ENCODE results near the gene MYF5. TPM values are rescaled to one million over a fixed set of nuclear protein-coding genes. Genes with fewer than 3 reads are reported as not detected.

Gene MYF5
- total and polyA plus RNA-seq, 9 donors: not detected

GRCh38 chr12:80704420-80704819 is 12.3 kb upstream of the MYF5 start:
- no peak for TF ChIP-seq EP300 (IDR thresholded peaks at IDR 0.05)
- TF ChIP-seq POLR2A (IDR thresholded peaks at IDR 0.05): no peak
- TF ChIP-seq CTCF (IDR thresholded peaks at IDR 0.05): no peak
- H3K4me3 ChIP-seq: no peak overlapping the region
- H3K36me3 ChIP-seq: no peaks in the 10 kb centered on the region
- no peaks in the 10 kb centered on the region for H3K4me1 ChIP-seq (ENCODE audit: insufficient read depth)
- no peak overlapping the region for H3K27ac ChIP-seq
- no peak for DNase-seq
- intact Hi-C loops (cut with DNase I): no loop called here
- 12 to 34% (median 17%) methylated on average over 2 of the region's 2 CpGs for WGBS, 3 donors
- no peaks in the 10 kb centered on the region for H3K27me3 ChIP-seq
- H3K9me3 ChIP-seq: peaks cover 0 to 4% of the 10 kb centered on the region in 2 donors

GRCh38 chr12:80707126-80707829 is 9.4 kb upstream of the MYF5 start, which contains the start of gene MYF6:
Gene MYF6, plus strand, starts transcription at chr12:80707634. Its CDS starts 86 bp downstream, at chr12:80707720.
- Histone ChIP-seq H3K27me3 (no peaks in the 10 kb centered on the region), H3K4me3 (no peak within 1 kb of the TSS), H3K27ac (no peak within 1 kb of the TSS), H3K36me3 (no peaks in the 10 kb centered on the region), H3K9me3 (peaks cover 0 to 4% of the 10 kb centered on the region in 2 donors), H3K4me1 (ENCODE audit: insufficient read depth) (no peaks in the 10 kb centered on the region)
- no peak for TF ChIP-seq CTCF (IDR thresholded peaks at IDR 0.05)
- TF ChIP-seq POLR2A (IDR thresholded peaks at IDR 0.05): no peak
- no peak for TF ChIP-seq EP300 (IDR thresholded peaks at IDR 0.05)
- WGBS, 3 donors: 80 to 84% (median 81%) methylated on average over 4 of the region's 4 CpGs
- no peak for DNase-seq
- intact Hi-C loops (cut with DNase I): no loop called here

GRCh38 chr12:80707830-80708258 is 8.9 kb upstream of the MYF5 start:
- TF ChIP-seq EP300 (IDR thresholded peaks at IDR 0.05) (no peak), POLR2A (IDR thresholded peaks at IDR 0.05) (no peak), CTCF (IDR thresholded peaks at IDR 0.05) (no peak)
- no peak for DNase-seq
- intact Hi-C loops (cut with DNase I): no loop called here
- no peaks in the 10 kb centered on the region for H3K27me3 ChIP-seq
- H3K27ac ChIP-seq: no peak overlapping the region
- 67 to 72% (median 68%) methylated on average over 21 of the region's 21 CpGs for WGBS, 3 donors
- no peaks in the 10 kb centered on the region for H3K36me3 ChIP-seq
- no peaks in the 10 kb centered on the region for H3K4me1 ChIP-seq (ENCODE audit: insufficient read depth)
- H3K9me3 ChIP-seq: peaks cover 0 to 4% of the 10 kb centered on the region in 2 donors
- H3K4me3 ChIP-seq: no peak overlapping the region

GRCh38 chr12:80708259-80708974 is 8.3 kb upstream of the MYF5 start:
- WGBS, 3 donors: 14 to 15% (median 14%) methylated on average over 50 of the region's 50 CpGs
- Histone ChIP-seq H3K4me3 (no peak overlapping the region), H3K27me3 (no peaks in the 10 kb centered on the region), H3K4me1 (ENCODE audit: insufficient read depth) (no peaks in the 10 kb centered on the region), H3K27ac (no peak overlapping the region), H3K9me3 (peaks cover 0 to 4% of the 10 kb centered on the region in 2 donors), H3K36me3 (no peaks in the 10 kb centered on the region)
- TF ChIP-seq EP300 (IDR thresholded peaks at IDR 0.05) (no peak), POLR2A (IDR thresholded peaks at IDR 0.05) (no peak), CTCF (IDR thresholded peaks at IDR 0.05) (no peak)
- intact Hi-C loops (cut with DNase I): no loop called here
- no peak for DNase-seq

Data from ovary (tissue), 9 donors.